VCaP (cell line): ENCODE data around the gene INO80E.

ENCODE experiments used
- H3K27ac ChIP-seq: fragments of 450-650 bp; 2 replicates; pipeline ENCODE4 v1.5.1; 2017
- TF ChIP-seq, protein P1 (sequence below): fragments of 450-650 bp; conservative IDR thresholded peaks from 2 replicates; pipeline ENCODE4 v1.5.1; 2017; ENCODE audit warnings: mild to moderate bottlenecking, moderate library complexity

The INO80E gene

DNA sequence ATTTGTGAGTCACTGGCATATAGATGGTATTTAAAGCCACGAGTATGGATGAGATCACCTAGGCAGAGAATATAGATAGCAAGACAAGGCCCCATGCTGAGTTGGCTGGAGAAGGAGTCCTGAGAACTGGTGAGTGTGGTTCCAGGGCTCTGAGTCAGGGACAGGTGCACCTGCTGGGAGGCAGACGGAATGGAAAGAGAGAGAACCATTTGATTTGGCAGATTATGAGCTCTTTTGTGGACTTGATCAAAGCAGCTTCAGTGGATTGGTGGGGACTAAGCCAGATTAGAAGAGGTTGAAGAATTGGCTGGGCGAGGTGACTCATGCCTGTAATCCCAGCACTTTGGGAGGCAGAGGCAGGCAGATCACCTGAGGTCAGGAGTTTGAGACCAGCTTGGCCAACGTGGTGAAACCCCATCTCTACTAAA, 22.7 kb downstream of the INO80E start:
- H3K27ac ChIP-seq: no peak overlapping the region
- TF ChIP-seq, protein P1, sequence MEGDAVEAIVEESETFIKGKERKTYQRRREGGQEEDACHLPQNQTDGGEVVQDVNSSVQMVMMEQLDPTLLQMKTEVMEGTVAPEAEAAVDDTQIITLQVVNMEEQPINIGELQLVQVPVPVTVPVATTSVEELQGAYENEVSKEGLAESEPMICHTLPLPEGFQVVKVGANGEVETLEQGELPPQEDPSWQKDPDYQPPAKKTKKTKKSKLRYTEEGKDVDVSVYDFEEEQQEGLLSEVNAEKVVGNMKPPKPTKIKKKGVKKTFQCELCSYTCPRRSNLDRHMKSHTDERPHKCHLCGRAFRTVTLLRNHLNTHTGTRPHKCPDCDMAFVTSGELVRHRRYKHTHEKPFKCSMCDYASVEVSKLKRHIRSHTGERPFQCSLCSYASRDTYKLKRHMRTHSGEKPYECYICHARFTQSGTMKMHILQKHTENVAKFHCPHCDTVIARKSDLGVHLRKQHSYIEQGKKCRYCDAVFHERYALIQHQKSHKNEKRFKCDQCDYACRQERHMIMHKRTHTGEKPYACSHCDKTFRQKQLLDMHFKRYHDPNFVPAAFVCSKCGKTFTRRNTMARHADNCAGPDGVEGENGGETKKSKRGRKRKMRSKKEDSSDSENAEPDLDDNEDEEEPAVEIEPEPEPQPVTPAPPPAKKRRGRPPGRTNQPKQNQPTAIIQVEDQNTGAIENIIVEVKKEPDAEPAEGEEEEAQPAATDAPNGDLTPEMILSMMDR: no peak

DNA sequence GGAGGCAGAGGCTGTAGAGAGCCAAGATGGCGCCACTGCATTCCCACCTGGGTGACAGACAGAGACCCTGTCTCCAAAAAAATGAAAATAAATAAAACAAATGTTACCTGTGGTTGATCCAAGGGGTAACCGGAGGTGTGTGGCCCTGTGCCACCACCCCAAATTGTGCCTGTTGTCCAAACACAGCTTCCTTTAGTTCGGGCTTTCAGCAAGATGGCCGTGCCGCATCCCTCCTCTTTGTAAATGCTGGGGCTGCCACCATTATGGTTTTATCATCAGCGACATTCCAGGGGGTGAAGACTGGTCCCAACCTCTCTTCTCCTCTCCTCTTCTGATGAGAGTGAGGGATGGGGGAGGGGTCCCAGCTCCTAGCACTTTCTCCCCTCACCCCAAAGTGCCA, 26.8 kb downstream of the INO80E start, which contains the start of gene C16orf92:
Gene C16orf92, plus strand, starts transcription at position 312 of the 400 bp plus-strand sequence. CDS start 143 bp downstream, outside the sequence.
- H3K27ac ChIP-seq: no peak within 1 kb of the TSS
- TF ChIP-seq, protein P1: no peak

DNA sequence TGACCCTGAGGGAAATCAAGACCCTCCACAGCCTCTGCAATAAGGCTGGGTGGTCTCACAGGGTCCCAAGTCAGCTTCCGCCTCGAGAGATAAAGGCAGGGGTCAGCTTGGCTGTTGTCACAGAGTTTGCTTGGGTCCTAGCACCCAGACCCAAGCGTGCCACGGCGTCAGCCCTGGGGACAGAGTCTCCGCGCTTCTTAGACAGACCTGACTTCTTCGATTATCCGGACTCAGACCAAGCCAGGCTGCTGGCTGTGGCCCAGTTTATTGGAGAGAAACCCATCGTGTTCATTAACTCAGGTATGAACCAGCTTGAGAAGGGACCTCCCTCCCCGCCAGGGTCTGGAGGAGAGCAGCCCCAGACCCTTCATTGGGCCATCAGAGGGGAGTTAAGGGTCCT, 27.5 kb downstream of the INO80E start:
- TF ChIP-seq, protein P1: no peak
- no peak overlapping the region for H3K27ac ChIP-seq

DNA sequence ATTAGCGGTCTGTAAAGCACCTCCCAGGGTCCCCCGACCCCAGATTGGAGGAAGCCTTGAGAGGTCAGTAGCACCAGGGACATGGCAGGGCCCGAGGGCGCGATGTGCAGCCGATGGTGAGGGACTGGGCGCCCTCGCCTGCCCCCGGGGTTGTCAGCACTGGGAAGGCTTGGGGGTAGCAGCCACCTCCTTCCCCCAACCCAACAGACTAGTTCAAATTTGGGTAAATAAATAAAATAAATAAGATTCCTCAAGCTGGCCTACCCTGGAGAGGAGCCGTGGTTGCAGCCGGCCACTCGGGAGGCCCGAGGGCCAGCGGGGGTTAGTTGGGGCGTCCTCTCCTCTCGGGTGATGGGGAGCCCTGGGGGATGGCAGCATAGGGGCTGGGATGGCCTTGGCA, 28.4 kb downstream of the INO80E start:
- TF ChIP-seq, protein P1: no peak
- H3K27ac ChIP-seq: no peak overlapping the region

DNA sequence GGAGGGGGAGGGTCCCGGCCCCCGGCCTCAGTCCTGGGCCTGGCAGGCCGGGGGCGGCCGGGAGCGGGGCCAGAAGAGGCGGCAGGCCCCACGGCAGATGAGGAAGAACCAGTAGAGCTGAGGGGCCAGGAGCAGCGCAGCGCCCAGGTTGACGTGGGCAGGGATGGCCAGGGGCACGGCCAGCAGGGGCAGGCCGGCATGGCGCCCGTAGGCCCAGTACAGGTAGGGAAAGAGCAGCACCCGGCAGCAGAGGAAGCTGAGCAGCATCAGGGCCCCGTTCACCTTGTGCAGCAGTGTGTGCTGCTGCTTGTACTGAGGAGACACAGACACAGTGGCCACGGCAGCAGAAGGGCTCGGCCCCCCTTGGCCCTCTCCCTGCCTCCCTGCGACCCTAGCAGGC, 29.1 kb downstream of the INO80E start:
- no peak overlapping the region for H3K27ac ChIP-seq
- TF ChIP-seq, protein P1: no peak

DNA sequence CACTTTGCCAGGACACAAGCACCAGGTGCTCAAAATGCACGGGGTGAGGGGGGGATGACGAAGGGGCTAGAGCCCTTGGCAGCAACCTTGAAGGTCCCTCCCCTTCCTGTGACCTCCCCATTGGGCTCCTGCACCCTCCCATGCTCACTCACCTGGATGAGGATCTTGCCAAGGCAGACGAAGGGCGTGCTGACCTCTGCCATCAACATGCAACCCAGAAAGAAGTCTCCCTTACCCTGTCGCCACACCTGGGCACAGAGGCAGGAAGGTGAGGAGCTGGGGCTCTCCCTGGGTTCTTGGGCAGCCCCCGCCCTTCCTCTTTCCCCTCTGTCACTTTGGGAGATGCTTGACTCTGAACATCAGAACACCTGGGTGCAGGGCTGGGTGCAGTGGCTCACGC, 29.5 kb downstream of the INO80E start:
- TF ChIP-seq, protein P1: no peak
- H3K27ac ChIP-seq: no peak overlapping the region

DNA sequence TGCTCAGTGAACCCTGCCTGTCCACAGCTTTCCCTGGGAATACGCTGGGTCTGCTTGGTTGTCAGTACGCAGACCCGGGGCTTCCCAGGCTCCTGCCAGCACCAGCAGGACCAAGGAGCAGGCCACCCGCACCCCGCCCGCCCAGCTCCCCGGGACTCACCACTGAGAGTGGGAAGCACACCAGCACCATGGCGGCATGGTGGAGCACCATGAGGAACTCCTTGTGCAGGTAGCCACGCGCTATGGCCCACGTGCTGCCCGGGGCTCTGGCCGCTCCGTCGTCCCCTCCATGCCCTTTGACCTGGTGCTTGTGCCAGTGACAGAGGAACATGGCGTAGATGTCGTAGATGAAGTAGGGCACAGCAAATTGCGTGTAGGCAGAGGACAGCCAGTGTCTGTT, 30.4 kb downstream of the INO80E start:
- no peak overlapping the region for H3K27ac ChIP-seq
- TF ChIP-seq, protein P1: no peak
